GM18870 (cell line): ENCODE measurements around the gene KRTAP10-10.
"Not testable (repeated sequence)": the region's sequence is repeated elsewhere in the genome, so short reads cannot be mapped to it uniquely, and the experiment has no call there.

Experiments
- ATAC-seq: cut with Tn5 transposase; IDR thresholded peaks from one replicate; pipeline ENCODE4 v1.9.1; 2021; ENCODE audit warnings: moderate library complexity; ENCODE audit not compliant: unreplicated experiment

The KRTAP10-10 gene

DNA sequence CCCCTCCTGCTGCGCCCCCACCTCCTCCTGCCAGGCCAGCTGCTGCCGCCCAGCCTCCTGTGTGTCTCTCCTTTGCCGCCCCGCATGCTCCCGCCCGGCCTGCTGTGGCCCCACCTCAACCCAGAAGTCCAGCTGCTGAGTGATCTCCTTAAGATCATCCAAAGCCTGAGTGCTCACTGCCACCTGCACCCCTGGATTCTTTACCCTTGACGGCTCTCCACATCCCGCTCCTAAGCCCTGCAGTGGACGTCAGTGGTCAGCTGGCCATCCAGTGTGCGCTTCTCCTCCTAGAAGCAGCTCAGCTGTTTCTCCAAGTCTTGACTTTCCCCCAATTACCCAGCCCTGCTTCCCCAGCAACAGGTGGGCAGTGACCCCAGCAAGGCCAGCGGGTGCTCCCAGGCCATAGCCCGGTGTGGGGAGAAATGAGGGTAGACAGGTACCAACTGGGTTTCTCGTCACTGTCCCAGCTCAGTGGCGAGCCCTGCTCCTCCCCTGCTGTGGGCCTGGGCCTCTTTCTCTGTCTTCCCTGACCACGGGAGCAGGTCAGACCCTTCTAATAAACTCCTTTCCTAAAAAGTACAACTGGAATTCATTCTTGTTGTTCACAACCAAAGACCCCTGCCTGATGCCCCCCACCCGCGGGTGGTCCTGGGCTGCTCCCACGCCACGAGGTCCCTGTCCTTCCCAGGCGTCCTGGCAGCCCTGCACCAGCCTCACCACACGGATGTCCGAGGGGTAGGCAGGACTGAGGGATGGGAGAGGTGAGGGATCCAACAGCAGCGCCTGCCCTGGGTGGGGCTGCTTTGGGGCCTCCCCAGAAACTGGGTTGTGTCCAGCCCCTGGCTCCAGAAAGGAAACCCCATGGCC, 35.3 kb upstream of the KRTAP10-10 start:
- ATAC-seq = no peak

DNA sequence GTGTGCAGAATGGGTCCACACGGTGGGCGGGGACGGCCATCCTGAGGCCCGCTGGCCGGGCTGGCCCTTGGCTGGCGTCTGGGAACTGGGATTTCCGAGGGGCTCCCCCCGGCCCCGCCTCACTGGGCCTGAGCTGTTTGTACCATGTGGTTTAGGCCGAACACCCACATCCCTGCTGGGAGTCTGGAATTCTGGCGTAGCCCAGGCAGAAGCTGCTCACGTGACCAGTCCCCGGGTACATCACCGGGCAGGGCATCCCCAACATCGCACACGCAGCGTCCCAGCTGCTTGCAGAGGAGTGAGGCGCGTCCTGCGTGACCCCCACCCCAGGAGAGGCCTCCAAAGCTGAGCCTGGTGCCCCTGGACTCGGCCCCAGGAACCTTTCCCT, 34.7 kb upstream of the KRTAP10-10 start:
- ATAC-seq = no peak

DNA sequence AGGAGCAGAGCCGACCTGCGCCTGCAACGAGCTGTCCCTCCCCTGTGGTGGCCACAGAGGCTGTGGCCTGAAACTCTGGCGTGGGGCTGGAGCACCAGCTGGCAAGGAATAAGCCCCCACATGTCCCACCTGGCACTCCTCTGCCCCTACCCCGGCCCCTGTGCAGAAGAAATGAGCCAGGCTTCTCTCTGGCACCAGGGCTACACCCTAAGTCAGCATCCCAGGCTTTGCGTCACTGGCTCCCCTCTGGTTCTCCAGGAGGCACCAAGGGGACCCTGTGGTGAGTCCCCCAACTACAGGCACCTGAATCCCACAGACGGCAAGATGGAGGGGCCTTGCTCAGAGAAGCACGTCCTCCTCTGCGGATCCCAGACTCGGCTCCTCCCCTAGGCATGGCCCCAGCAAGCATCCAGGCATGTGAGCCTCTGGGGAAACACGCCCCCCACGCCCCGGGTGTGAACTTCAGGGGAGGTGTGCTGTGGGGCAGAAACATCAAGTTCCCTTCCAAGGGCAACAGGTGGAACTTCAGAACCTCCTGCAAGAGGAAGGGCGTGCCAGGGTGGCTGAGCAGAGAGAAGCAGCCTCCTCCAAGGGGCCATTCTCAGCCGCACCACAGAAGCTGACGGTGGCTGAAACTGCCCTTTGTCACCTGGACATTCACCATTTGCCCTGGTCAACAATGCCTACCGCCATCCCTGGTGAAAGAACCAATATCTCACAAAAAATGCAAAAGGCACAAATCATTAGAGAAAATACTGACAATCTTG, 33.9 kb upstream of the KRTAP10-10 start:
- no peak for ATAC-seq

DNA sequence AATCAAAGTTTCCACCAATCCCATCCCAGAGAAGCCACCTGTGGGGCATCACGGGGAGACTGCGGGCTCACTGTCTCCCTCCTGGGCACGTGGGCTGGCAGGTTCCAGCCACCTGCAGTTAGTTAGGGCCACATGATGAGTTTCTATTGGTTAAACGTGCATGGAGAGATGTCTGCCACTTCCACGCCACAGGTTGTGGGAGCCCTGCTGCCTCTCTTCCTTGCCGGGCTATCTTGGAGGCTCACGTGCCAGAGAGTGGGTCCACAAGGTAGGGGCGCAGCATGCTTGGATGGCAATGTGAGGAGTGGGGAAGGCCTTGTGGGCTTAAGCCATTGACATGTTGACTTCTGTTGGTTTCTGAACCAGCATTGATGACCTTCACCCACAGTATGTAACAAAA, 33.2 kb upstream of the KRTAP10-10 start:
- no peak for ATAC-seq

DNA sequence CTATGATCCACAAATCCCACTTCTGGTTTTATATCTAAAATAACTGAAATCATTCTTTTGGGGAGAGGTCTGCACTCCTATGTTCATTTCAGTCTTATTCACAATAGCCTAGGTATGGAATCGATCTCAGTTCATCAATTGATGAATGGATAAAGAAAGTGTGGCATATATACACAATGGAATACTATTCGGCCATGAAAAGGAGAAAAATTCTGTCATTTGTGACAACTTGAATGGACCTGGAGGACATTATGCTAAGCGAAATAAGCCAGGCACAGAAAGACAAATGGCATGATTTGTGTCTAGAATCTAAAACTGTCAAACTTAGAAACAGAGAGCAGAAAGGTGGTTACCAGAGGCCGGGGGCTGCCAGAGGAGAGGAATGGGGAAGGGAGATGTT, 30.7 kb upstream of the KRTAP10-10 start:
- no peak for ATAC-seq

DNA sequence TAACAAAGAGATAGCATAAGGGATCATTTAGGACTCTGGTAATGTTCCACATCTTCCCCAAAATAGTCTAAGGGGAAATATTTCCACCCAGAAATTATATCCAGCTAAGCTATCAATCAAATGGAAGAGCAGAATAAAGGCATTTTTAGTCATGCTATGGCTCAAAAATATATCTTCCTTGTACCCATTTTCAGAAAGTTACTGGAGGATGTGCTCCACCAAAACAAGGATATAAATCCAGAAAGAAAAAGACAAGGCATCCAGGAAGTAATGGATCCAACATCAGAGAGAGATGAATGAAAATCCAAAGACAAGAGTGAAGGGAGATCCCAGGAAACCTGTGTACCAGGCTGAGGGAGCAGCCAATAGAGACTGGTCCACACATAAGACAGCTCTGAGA, 28.0 kb upstream of the KRTAP10-10 start:
- no peak for ATAC-seq

DNA sequence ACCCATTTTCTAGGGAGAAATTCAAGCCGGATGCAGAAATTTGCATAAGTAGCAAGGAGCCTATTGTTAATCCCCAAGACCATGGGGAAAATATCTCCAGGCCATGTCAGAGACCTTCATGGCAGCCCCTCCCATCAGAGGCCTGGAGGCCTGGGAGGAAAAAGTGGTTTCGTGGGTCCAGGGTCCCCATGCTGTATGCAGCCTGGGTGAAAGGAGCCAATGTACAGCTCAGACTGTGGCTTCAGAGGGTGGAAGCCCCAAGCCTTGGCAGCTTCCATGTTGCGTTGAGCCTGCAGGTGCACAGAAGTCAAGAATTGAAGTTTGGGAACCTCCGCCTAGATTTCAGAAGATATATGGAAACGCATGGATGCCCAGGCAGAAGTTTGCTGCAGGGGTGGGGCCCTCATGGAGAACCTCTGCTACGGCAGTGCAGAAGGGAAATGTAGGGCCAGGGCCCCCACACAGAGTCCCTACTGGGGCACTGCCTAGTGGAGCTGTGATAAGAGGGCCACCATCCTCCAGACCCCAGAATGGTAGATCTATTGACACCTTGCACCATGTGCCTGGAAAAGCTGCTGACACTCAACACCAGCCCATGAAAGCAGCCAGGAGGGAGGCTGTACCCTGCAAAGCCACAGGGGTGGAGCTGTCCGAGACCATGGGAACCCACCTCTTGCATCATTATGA, 26.9 kb upstream of the KRTAP10-10 start:
- not testable (repeated sequence) for ATAC-seq

DNA sequence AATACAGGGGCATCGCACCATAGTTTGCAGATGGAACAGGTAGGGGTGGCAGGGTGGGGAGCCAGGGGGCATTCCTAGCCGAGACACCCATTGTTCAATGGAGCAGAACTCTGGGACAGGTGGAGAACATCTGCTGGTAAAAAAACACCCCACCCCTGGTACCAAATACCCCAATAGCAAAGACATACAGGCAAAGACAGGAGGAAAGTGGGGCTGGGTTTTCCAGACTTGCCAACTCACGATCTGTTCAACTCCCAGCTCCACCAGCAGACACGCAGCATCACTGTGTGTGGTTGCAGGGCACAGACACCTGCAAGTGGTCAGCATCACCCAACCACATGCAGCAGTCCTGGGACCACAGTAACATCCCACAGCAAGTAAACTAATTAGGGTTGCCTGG, 25.6 kb upstream of the KRTAP10-10 start:
- no peak for ATAC-seq

DNA sequence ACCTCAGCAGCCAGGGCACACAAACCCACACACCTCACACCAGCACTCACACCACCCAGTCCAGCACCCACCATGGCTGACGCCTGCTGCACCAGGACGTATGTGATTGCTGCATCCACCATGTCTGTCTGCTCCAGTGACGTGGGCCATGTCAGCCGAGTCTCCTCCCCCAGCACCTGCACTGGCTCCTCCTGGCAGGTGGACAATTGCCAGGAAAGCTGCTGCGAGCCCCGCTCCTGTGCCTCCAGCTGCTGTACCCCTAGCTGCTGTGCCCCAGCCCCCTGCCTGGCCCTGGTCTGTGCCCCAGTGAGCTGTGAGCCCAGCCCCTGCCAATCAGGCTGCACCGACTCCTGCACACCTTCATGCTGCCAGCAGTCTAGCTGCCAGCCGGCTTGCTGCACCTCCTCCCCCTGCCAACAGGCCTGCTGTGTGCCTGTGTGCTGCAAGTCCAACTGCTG, 25.1 kb upstream of the KRTAP10-10 start, which contains the start of gene KRTAP10-8:
Gene KRTAP10-8 (plus strand): TSS at position 51 of the 458 bp plus-strand sequence. CDS start 22 bp downstream, at position 73.
- no peak for ATAC-seq

DNA sequence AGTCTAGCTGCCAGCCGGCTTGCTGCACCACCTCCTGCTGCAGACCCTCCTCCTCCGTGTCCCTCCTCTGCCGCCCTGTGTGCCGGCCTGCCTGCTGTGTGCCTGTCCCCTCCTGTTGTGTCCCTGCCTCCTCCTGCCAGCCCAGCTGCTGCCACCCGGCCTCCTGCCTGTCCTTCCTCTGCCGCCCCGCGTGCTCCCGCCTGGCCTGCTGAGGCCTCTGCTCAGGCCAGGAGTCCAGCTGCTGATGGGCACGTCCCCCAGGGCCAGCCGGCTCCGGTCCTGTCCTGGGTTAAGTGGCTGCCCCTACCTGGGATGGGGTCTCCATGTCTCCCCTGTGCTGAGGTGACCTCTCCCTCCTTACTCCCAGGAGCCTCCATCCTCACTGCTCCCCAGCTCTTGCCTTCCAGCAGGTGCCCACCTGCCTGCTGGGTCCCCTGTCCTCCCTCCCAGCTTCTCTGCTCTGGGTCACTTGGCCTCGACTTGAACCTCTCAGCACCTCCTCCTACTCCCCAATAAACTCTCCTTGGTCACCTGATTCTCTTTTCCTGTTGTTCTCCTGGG, 24.4 kb upstream of the KRTAP10-10 start:
- ATAC-seq = no peak

DNA sequence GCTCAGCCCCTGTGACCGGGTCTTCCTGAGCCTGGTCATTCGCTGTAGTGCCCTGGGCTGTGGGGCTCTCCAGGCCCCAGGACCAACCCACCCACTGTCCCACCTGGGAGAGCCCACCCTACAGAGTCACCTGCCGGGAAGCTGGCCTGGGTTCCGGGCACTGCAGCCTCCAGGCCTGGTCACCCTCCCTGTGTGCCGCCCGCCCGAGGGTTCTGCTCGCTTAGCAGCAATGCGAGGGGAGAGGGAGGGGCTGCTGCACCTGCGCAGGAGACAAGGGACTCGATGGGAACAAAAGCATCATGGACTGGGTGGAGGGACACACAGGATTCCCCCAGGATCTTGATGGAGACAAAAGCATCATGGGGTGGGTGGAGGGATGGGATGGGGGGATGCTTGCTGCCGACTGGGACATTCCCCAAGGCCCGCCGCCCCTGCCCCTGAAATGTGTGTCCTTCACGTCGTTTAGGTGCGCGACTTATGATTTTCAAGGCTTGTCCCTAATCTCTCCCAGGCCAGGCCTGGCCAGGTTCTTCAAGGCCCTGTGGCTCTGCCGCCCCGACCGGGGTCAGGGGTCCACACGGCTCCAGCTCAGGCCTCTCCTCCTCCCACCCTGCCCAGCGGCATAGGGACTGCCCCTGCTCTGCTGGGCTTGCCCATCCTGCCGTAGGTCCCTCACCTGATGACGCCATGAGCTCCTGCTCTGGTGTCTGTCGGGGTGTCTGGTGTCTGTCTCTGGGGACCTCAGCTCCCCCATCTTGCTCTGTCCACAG, 23.6 kb upstream of the KRTAP10-10 start:
- no peak for ATAC-seq

DNA sequence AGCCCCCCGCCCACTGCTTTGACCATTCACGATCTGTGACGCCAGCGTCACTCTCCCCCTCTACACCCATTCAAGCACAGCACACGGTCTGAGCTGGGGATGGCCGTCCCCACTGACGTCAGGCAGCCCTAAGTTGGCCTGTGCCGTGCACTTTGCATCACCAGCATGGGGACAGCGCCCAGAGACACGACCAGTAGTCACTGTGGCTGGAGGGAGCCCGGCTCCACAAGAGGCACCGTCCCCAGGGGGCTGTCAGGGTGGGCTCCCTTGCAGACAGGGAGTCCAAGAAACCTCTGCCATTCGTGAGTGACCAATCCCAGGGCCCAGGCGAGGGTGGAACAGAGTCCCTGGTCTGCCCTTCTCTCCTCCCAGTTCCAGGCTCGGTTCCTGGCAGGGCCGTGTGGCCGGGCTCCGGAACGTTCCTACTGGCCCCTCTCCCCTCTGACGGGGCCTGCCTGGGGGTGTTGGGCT, 23.0 kb upstream of the KRTAP10-10 start:
- ATAC-seq = no peak

DNA sequence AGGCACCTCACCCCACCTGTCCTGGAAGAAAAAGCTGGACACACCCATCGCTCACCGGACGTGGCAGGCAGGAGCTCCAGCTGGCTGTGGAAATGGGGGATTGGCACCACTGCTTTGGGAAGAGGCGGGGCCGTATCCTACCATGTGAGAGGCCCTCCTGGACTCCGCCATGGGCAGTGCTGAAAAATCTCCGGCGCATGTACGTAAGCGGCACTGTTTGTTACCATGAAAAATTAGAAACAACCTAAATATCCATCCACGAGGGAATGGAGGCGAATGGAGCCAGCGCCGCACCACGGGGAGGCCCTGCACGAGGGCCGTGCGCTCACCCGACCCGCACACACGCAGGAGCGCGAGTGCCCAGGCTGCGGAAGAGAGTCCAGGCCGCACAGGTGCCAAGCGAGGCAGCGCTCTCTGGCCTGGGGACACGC, 22.2 kb upstream of the KRTAP10-10 start:
- ATAC-seq = no peak

DNA sequence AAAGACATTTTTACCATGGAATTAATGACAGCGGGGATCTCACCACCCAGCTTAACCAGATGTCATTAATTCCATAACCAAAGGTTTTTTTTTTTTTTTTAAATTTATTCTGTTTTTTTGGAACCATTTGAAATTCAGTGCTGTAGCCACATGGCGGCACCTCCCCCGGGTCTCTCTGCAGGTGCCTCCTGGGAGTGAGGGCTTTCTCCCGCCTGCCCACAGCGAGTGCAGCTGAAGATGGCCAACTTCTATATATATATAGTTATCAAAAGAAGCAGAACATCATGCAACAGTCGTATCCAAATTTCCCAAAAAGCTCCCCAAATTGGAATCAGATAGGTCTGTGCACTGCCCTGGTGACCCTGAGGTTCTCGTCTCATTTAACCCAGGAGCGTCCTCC, 21.7 kb upstream of the KRTAP10-10 start:
- ATAC-seq = no peak

DNA sequence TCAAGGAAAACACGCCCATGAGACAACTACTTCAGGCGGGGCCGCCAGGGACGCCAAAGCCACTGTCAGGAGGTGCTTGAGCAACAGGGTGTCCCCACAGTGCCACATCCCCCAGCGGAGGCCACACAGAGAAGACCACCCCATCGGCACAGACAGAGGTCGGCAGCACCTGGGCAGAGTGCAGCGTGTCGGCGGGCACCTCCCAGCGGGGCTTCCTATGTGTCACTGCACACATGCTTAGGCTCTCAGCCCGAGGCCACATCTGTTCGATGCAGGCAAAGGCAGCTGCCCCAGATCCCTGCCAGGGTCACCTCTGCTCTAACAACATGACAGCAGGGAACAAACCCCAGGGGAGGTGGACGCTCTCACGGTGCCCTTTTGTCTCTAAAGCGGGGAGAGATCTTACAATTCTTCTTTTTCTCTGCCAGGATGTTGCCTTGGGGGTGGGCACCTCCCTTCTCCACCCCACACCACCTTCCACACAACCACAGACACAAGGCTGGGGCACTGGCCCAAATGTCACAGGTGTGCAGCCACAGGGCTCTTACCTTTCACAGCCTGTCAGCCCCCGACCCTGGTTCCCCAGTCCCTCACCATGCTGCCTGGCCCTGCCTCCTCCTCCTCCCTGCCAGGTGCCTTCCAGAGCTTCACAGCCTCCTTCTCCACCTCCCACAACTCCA, 21.1 kb upstream of the KRTAP10-10 start:
- ATAC-seq = no peak

DNA sequence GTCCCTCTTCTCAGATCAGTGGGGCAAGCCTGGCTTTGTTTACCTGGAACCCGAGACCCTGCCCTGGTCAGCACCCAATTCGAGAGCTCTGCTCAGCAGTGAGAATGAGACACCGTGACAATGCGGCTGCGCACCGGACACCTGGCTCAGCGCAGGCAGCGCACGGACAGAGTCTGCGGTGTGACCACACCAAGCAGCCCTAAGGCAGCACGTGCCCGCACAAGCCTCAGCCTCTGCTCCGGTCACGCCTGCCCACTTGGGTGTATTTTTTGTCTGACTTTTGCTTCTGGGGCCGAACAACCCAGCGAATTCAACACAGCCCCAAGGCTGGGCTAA, 20.6 kb upstream of the KRTAP10-10 start:
- no peak for ATAC-seq

DNA sequence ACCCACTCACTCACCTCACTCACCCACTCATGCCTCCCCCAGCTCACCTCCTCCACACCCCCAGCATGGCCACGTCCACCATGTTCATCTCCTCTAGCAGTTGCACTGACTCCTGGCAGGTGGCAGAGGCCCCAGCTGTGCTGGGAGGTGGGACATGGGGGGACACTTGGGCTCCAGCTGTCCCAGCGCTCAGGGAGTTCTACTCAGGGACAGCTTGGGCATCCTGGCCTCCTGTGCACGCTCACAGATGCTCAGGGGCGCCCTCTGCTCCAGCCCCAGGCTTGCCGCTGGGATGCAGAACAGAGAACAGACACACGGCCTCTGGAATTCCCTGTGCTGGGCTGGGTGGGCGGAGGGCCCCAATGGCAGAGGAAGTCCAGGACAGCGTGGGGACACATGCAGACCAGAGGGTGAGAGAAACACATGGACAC, 20.1 kb upstream of the KRTAP10-10 start:
- no peak for ATAC-seq

DNA sequence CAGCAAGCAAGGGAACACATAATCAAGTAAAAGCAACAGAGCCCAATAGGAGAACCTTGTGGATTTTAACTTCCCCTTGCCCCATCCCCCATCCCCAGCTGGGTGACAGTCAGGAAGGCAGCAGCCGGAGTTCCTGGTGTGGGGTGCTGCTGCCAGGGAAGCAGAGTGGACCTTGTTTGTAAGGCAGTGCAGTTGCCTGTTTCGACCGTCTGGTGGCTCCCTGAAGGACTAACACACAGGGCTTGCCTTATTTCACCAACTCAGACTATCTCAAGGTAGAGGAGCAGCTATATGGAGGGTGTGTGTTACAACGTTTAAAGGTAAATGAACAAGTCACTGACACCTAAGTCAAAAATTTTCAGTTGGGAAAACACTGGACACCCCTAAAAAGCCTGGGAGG, 18.7 kb upstream of the KRTAP10-10 start:
- ATAC-seq = no peak

DNA sequence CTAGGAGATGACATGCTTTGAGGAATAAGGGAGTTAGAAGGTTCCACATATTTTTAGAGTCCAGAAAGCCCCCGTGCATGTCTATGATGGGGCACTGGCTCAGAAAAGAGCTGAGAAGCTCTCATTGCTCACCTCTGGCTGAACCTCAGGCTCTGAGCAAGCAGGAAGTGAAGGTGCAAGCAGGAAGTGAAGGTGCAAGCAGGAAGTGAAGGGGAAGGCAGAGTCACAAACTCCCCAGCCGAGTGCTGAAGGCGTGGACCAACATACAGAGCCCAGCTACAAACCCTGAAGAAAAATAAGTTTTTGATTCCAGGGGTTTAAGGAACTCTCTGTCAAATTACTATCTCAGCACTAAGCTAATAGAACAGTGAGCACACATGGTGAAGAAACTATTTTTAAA, 18.2 kb upstream of the KRTAP10-10 start:
- no peak for ATAC-seq

DNA sequence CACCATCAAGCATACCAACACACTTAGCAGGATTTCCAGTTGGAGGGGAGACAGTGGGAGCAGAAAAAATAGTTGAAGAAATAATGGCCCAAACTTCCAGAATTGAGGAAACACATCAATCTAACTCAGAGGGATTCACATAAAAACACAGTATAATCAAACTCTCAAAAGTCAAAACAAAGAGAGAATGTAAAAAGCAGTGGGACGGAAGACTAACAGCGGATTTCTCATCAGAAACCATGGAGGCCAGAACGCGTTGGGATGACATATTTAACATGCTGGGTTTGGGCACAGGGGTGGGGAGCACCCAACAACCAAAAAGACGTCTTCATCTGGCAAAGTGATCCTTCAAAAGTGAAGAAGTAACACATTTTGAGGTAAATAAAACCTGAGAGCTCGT, 17.3 kb upstream of the KRTAP10-10 start:
- no peak for ATAC-seq
